ENCODE results near the gene TENM4.

DNA sequence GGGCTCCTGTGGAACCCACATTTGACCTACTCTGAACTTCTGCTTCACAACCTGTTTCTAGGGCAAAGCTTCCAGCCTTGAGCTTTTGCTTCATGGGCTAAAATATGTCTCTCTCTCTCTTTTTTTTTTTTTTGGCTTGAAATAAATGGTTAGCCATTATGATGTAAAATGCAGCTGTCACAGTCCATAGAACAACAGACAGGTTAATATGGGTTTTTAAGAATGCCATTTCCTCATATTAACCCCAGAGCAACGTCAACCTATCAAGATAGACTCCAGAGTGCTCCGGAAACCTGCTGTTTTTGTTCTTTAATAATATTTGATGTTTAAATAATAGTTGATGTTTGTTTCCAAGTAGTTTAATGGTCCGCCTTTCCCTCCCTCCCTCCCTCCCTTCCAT, 285.6 kb downstream of the TENM4 start:
- TF ChIP-seq POLR2A (IDR thresholded peaks at IDR 0.05), result no peak
- TF ChIP-seq, protein P1, sequence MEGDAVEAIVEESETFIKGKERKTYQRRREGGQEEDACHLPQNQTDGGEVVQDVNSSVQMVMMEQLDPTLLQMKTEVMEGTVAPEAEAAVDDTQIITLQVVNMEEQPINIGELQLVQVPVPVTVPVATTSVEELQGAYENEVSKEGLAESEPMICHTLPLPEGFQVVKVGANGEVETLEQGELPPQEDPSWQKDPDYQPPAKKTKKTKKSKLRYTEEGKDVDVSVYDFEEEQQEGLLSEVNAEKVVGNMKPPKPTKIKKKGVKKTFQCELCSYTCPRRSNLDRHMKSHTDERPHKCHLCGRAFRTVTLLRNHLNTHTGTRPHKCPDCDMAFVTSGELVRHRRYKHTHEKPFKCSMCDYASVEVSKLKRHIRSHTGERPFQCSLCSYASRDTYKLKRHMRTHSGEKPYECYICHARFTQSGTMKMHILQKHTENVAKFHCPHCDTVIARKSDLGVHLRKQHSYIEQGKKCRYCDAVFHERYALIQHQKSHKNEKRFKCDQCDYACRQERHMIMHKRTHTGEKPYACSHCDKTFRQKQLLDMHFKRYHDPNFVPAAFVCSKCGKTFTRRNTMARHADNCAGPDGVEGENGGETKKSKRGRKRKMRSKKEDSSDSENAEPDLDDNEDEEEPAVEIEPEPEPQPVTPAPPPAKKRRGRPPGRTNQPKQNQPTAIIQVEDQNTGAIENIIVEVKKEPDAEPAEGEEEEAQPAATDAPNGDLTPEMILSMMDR (IDR thresholded peaks at IDR 0.05), result no peak
